ENCODE data around the gene CBFA2T3. TPM values are rescaled to one million over a fixed set of nuclear protein-coding genes. Genes with fewer than 3 reads are reported as not detected.
A peak's percentile ranks its signal among the peaks of the same experiment; 100 is the strongest.

CBFA2T3 gene
- polyA plus RNA-seq, 3 donors: 5.3 to 32.2 (median 6.2) TPM

- H3K9ac ChIP-seq (ENCODE audit: insufficient read depth, low read length, poor library complexity, severe bottlenecking): no peak overlapping the region
- 58% methylated on average over 13 of the region's 16 CpGs for WGBS (ENCODE audit: insufficient coverage)
- TF ChIP-seq CTCF (IDR thresholded peaks at IDR 0.05): no peak
- no peaks in the 10 kb centered on the region for H3K9me3 ChIP-seq (replicated peaks in 1 of 2; ENCODE audit: control insufficient read depth in 1 of 2, insufficient read depth in 1 of 2, low read length in 2 of 2)
- Mint-ChIP-seq H3K36me3 (peaks cover 11 to 30% of the 10 kb centered on the region in 2 donors), H3K4me3 (no peak overlapping the region), H3K27me3 (ENCODE audit: low read depth in 3 of 3) (no peaks in the 10 kb centered on the region), H3K9me3 (peaks cover 0 to 2% (median 0%) of the 10 kb centered on the region in 7 donors), H3K27ac (peak overlapping the region in 1 of 7 donors; percentile 77), H3K4me1 (peaks cover 9% of the 10 kb centered on the region)
- H3K79me2 ChIP-seq (ENCODE audit: insufficient read depth, low read length): peaks cover 57% of the 10 kb centered on the region
- H3K4me3 ChIP-seq (replicated peaks in 1 of 3; ENCODE audit: low read depth in 2 of 3, low read length in 3 of 3): no peak overlapping the region
- H3K27me3 ChIP-seq (ENCODE audit: control insufficient read depth in 2 of 2, insufficient read depth in 2 of 2, low read length in 2 of 2): no peaks in the 10 kb centered on the region
- peaks cover 24 to 40% of the 10 kb centered on the region in 2 donors for H3K36me3 ChIP-seq (replicated peaks in 1 of 2; ENCODE audit: control insufficient read depth in 1 of 2, insufficient read depth in 2 of 2, low read length in 2 of 2)
- DNase-seq: no peak
- no peak overlapping the region for H3K4me2 ChIP-seq (replicated peaks; ENCODE audit: extremely low read depth, low read length, poor library complexity, severe bottlenecking)
- H4K20me1 ChIP-seq (ENCODE audit: insufficient read depth, low read length): peaks cover 100% of the 10 kb centered on the region
- intact Hi-C loops (cut with micrococcal nuclease): no loop called here
- no peak overlapping the region for H2AFZ ChIP-seq (ENCODE audit: insufficient read depth, low read depth, low read length, poor library complexity, severe bottlenecking)
- H3K27ac ChIP-seq (ENCODE audit: low read depth in 1 of 2, low read length in 2 of 2): no peak overlapping the region
- peaks cover 0 to 8% of the 10 kb centered on the region in 2 donors for H3K4me1 ChIP-seq (ENCODE audit: control insufficient read depth in 1 of 2, insufficient read depth in 2 of 2, low read length in 2 of 2)
Observed at GRCh38 chr16:88906020-88906419, 71.0 kb downstream of the CBFA2T3 start.

- intact Hi-C loops (cut with micrococcal nuclease): no loop called here
- H3K4me3 Mint-ChIP-seq: no peak overlapping the region
- WGBS (ENCODE audit: insufficient coverage): 72% methylated on average over 6 of the region's 13 CpGs
- Histone ChIP-seq H3K27ac (ENCODE audit: low read depth in 1 of 2, low read length in 2 of 2) (no peak overlapping the region), H3K36me3 (replicated peaks in 1 of 2; ENCODE audit: control insufficient read depth in 1 of 2, insufficient read depth in 2 of 2, low read length in 2 of 2) (peaks cover 27 to 44% of the 10 kb centered on the region in 2 donors), H3K4me1 (ENCODE audit: control insufficient read depth in 1 of 2, insufficient read depth in 2 of 2, low read length in 2 of 2) (peaks cover 0 to 8% of the 10 kb centered on the region in 2 donors), H3K4me2 (replicated peaks; ENCODE audit: extremely low read depth, low read length, poor library complexity, severe bottlenecking) (no peak overlapping the region), H3K4me3 (replicated peaks in 1 of 3; ENCODE audit: low read depth in 2 of 3, low read length in 3 of 3) (no peak overlapping the region), H3K9ac (ENCODE audit: insufficient read depth, low read length, poor library complexity, severe bottlenecking) (no peak overlapping the region), H3K79me2 (ENCODE audit: insufficient read depth, low read length) (peaks cover 54% of the 10 kb centered on the region), H3K9me3 (replicated peaks in 1 of 2; ENCODE audit: control insufficient read depth in 1 of 2, insufficient read depth in 1 of 2, low read length in 2 of 2) (no peaks in the 10 kb centered on the region), H3K27me3 (ENCODE audit: control insufficient read depth in 2 of 2, insufficient read depth in 2 of 2, low read length in 2 of 2) (no peaks in the 10 kb centered on the region), H2AFZ (ENCODE audit: insufficient read depth, low read depth, low read length, poor library complexity, severe bottlenecking) (no peak overlapping the region), H4K20me1 (ENCODE audit: insufficient read depth, low read length) (peaks cover 100% of the 10 kb centered on the region)
- H3K9me3 Mint-ChIP-seq: peaks cover 0 to 2% (median 0%) of the 10 kb centered on the region in 7 donors
- H3K4me1 Mint-ChIP-seq: peaks cover 9% of the 10 kb centered on the region
- TF ChIP-seq CTCF (IDR thresholded peaks at IDR 0.05): no peak
- peak in 1 of 3 donors; percentile 9 for DNase-seq
- H3K36me3 Mint-ChIP-seq: peaks cover 13 to 33% of the 10 kb centered on the region in 2 donors
- H3K27me3 Mint-ChIP-seq (ENCODE audit: low read depth in 3 of 3): no peaks in the 10 kb centered on the region
- no peak overlapping the region for H3K27ac Mint-ChIP-seq
Observed at GRCh38 chr16:88905563-88905962, 71.4 kb downstream of the CBFA2T3 start.

Measured in CD14-positive monocyte (primary cell).